ENCODE results near the gene COL26A1. TPM values are rescaled to one million over a fixed set of nuclear protein-coding genes. Genes with fewer than 3 reads are reported as not detected.
"Not testable (repeated sequence)": the region's sequence is repeated elsewhere in the genome, so short reads cannot be mapped to it uniquely, and the experiment has no call there.

COL26A1 gene
- total RNA-seq (2014; rRNA removed; shearing (Covaris generic); ENCODE audit: low replicate concordance), result 1.1 and 1.7 TPM in 2 replicates

DNA sequence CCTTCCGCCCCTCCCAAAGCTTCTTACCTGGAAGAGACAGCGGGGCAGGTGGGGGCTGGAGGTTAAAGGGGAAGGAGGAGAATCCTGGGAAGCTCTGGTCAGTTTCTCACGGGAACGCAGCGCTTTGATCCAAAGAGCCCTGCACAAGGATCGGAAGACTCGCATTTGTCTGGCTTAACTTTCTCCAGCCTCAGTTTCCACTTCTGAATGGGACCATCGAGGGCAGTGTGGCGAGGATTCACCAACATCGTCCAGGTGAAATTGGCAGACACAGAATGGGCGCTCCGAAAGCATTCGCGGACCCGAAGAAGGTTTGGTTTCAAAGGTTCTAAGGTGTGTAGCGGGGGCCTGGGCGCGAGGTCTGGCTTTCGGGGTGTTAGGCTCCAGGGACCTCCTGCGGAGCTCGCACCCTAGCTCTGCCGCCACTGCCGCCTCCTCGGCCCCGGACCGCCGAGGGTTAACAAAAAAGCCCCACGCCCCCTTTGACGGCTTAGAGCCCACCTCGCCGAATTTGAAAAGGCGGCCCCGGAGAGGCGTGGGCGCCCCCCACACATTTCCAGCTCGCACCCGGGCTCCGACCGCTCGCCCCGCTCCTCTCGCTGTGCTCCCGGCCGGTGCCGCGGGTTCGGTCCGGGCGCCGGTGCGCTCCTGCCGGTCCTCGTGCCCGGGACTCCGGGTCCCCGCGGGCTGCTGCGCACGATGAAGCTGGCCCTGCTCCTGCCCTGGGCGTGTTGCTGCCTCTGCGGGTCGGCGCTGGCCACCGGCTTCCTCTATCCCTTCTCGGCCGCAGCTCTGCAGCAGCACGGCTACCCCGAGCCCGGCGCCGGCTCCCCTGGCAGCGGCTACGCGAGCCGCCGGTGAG is at the start of gene COL26A1:
Gene COL26A1 (plus strand): TSS at position 542 of the 862 bp plus-strand sequence. CDS start 158 bp downstream, at position 700.
- peak; percentile 8 for DNase-seq (ENCODE audit: low read depth)
- in situ Hi-C loops (cut with HindIII; ENCODE audit: low pct_unique_long_range_greater_than_20kb, low sequenced_read_pairs), result no loop called here

DNA sequence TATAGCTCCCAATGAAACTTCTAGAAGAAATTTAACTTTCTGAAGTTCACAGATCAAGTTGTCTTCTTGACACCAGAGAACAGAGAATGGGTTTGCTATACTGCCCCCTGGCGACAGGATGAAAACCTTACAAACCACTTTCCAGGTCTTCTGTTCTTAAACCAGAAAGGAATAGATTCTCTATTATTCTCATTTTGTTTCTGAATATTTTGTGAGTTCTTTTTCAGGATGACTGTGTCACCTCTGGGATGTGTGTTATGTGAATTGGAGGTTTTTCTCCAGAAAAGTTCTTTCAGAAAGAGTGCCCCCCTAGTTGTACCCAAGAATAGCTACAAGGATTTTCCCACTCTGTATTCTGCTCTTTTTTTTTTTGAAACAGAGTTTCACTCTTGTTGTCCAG is 47.3 kb upstream of the COL26A1 start:
- in situ Hi-C loops (cut with HindIII; ENCODE audit: low pct_unique_long_range_greater_than_20kb, low sequenced_read_pairs), result no loop called here
- DNase-seq (ENCODE audit: low read depth), result no peak

DNA sequence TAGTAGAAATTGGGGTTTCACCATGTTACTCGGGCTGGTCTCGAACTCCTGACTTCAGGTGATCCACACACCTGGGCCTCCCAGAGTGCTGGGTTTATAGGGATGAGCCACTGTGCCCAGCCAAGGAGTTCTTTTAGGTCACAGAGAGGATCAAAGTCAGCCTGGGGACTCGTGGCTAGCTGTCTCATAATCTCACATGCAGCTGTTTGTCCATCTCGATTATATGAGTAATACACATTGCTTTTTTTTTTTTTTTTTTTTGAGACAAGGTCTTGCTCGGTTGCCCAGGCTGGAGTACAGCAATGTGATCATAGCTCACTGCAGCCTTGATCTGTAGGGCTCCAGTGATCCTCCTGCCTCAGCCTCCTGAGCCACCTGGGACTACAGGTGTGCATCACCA is 43.3 kb upstream of the COL26A1 start:
- in situ Hi-C loops (cut with HindIII; ENCODE audit: low pct_unique_long_range_greater_than_20kb, low sequenced_read_pairs), result no loop called here
- peak; percentile 13 for DNase-seq (ENCODE audit: low read depth)

DNA sequence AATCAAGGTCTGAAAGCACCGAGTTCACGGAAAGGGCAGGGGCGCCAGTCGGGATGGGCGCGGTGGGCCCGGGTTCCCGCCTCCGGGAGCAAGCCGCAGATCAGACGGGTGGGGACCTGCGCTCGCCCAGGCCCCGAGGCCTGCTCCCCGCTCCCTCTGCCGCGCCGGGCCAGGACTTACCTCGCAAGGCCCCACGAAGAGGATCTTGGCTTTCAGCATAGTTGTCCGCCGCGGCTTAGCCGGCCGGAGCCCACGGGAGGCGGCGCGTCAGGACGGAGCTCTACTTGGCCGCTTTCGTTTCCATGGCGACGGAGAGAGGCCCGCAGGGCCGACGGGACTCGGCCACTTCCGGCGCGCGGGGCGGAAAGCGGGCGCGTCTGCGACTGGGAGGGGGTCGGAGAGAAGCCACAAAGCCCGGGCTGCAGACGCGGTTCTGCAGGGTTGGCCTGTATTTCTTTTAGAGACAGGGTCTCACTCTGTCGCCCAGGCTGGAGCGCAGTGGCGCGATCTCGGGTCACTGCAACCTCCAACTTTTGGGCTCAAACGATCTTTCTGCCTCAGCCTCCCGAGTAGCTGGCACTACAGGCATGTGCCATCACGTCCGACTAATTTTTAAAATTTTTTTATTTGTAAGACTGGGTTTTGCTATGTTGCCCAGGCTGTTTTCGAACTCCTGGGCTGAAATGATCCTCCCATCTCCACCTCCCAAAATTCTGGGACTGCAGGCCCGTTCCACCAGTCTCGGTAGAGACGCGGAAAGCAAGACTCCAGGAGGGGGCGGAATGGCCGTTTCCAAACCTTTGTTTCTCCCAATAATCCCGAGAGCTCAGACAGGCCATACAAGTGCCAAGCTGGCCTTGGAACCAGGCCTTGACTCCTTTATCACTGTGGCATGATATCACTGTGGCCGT is 40.9 kb upstream of the COL26A1 start, which contains the start of gene IFT22:
Gene IFT22 (minus strand): TSS at position 322 of the 911 bp plus-strand sequence. CDS start 103 bp downstream, at position 219.
- peak; percentile 84 for DNase-seq (ENCODE audit: low read depth)
- in situ Hi-C loops (cut with HindIII; ENCODE audit: low pct_unique_long_range_greater_than_20kb, low sequenced_read_pairs), result no loop called here

DNA sequence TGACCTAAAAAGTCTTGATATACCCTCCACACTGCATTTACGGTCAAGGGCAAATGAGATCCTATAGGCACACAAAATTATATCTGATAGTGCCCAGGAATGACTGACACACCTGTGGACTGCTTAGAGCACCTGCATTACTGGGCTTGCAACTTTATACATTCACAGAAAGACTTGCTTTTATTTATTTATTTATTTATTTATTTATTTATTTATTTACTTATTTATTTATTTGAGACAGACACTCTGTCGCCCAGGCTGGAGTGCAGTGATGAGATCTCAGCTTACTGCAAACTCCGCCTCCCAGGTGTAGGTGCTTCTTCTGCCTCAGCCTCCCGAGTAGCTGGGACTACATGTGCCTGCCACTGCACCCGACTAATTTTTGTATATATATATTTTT is 34.5 kb upstream of the COL26A1 start:
- in situ Hi-C loops (cut with HindIII; ENCODE audit: low pct_unique_long_range_greater_than_20kb, low sequenced_read_pairs), result no loop called here
- no peak for DNase-seq (ENCODE audit: low read depth)

DNA sequence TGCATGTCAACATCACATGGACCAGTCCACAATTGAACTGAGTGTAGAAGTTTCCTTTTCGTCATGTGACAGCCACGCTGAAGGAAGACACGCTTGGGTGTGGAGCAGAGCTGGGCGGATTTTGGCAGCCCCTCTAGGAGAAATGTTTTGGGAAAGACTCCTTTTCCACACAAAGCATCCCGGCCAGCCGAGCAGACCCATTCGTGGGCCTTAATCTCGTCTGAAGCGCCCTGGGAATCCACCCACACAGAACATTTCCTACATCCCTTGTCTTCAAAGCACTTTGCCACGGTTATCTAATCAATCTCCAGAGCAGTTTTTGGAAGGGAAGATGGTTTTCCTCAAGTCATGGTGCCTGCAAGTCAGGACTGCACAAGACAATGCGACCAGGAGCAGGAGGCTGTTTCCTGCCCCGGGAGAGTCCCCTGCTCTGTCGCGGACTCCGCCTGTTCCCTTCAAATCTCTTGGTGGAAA is 32.6 kb upstream of the COL26A1 start:
- DNase-seq (ENCODE audit: low read depth), result no peak
- in situ Hi-C loops (cut with HindIII; ENCODE audit: low pct_unique_long_range_greater_than_20kb, low sequenced_read_pairs), result no loop called here

DNA sequence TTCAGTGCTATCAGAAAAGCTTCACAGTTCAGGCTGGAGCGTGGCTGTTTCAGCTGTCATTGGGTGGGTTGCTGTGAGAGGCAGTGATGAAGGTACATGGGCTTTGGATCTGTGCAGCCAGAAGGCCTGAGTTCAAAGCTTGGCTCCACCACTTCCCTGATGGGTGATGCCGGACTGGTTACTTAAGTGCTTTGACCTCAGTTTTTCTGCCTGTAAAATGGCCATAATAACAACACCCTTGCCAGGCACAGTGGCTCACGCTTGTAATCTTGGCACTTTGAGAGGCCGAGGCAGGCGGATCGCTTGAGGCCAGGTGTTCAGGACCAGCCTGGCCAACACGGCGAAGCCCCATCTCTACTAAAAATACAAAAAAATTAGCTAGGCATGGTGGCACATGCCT is 30.6 kb upstream of the COL26A1 start:
- DNase-seq (ENCODE audit: low read depth), result no peak
- in situ Hi-C loops (cut with HindIII; ENCODE audit: low pct_unique_long_range_greater_than_20kb, low sequenced_read_pairs), result no loop called here

DNA sequence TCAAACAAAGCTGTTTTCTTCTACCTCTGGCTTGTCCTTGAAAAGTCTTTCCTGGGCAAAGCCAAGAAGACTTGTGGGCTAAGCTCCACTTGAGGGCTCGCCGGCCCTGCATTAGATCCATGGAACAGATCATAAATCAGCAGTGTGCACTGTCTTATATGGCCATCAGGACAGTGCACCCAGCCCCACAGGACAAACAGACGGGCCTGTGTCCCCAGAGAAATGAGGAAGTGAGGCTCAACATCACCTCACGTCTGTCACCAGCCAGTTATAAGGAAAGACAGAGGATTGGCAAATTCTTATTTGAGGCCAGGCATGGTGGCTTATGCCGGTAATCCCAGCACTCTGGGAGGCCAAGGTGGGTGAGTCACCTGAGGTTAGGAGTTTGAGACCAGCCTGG is 28.8 kb upstream of the COL26A1 start:
- in situ Hi-C loops (cut with HindIII; ENCODE audit: low pct_unique_long_range_greater_than_20kb, low sequenced_read_pairs), result no loop called here
- DNase-seq (ENCODE audit: low read depth), result no peak

DNA sequence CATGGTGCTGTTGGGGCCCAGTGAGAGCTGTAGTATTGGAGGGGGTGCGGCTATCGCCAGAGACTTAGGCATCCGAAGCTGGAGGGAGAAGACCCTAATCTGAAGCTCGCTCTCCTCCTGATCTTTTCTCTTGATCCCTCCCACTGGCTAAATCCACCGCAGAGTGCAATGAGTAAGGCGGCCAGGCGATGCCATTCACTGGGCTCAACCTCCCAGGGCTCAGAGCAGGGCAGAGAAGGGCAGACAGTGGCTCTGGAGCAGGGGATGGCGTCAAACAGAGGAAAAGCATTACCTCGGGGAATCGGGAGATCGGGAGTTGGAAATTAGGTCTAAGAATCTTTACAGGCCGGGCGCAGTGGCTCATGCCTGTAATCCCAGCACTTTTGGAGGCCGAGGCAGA is 22.3 kb upstream of the COL26A1 start:
- DNase-seq (ENCODE audit: low read depth), result no peak
- in situ Hi-C loops (cut with HindIII; ENCODE audit: low pct_unique_long_range_greater_than_20kb, low sequenced_read_pairs), result no loop called here

DNA sequence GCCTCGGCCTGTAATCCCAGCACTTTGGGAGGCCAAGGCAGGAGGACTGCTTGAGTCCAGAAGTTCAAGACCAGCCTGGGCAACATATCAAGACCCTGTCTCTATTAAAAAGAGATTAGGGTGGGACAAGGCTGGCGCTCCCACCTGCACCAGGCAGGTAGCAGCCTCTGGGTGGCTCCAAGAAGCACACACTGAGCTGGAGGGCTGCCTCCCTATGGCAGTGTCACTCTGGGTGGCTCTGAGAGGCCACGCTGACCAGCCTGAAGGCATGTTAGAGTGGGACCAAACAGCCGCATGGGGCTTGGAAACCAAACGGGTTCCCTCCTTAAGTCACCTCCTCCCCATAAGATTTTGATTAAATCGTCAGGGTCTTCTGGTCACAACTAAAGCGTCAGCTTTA is 19.8 kb upstream of the COL26A1 start:
- in situ Hi-C loops (cut with HindIII; ENCODE audit: low pct_unique_long_range_greater_than_20kb, low sequenced_read_pairs), result no loop called here
- DNase-seq (ENCODE audit: low read depth), result no peak

DNA sequence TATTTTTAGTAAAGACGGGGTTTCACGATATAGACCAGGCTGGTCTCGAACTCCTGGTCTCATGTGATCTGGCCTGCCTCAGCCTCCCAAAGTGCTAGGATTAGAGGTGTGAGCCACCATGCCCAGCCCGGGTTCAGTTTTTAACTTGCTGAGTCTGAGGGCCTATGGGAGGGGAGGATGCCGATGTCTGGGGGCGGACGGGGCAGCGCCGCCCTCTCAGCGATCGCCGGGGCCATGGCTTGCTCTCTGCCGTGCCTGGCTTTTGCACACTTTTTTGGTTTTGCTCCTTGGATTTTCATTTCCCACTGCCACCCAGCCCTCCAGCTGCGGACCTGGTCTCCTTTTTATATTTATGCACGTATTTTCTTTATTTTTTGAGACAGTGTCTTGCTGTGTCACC is 15.2 kb upstream of the COL26A1 start:
- in situ Hi-C loops (cut with HindIII; ENCODE audit: low pct_unique_long_range_greater_than_20kb, low sequenced_read_pairs), result no loop called here
- no peak for DNase-seq (ENCODE audit: low read depth)

DNA sequence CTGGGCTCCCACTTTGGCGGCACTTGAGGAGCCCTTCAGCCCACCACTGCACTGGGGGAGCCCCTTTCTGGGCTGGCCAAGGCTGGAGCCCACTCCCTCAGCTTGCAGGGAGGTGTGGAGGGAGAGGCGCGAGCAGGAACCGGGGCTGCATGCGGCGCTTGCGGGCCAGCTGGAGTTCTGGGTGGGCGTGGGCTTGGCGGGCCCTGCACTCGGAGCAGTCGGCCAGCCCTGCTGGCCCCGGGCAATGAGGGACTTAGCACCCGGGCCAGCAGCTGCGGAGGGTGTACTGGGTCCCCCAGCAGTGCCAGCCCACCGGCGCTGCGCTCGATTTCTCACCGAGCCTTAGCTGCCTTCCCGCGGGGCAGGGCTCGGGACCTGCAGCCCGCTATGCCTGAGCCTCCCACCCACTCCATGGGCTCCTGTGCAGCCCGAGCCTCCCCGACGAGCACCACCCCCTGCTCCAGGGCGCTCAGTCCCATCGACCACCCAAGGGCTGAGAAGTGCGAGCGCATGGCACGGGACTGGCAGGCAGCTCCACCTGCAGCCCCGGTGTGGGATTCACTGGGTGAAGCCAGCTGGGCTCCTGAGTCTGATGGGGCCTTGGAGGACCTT is 14.1 kb upstream of the COL26A1 start:
- in situ Hi-C loops (cut with HindIII; ENCODE audit: low pct_unique_long_range_greater_than_20kb, low sequenced_read_pairs); DNase-seq (ENCODE audit: low read depth): not testable (repeated sequence)

DNA sequence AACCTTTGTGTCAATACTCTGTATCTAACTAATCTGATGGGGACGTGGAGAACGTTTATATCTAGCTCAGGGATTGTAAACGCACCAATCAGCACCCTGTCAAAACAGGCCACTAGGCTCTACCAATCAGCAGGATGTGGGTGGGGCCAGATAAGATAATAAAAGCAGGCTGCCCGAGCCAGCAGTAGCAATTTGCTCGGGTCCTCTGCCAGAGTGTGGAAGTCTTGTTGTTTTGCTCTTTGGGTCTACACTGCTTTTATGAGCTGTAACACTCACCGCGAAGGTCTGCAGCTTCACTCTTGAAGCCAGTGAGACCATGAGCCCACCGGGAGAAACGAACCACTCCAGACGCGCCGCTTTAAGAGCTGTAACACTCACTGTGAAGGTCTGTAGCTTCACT is 13.4 kb upstream of the COL26A1 start:
- DNase-seq (ENCODE audit: low read depth); in situ Hi-C loops (cut with HindIII; ENCODE audit: low pct_unique_long_range_greater_than_20kb, low sequenced_read_pairs): not testable (repeated sequence)

DNA sequence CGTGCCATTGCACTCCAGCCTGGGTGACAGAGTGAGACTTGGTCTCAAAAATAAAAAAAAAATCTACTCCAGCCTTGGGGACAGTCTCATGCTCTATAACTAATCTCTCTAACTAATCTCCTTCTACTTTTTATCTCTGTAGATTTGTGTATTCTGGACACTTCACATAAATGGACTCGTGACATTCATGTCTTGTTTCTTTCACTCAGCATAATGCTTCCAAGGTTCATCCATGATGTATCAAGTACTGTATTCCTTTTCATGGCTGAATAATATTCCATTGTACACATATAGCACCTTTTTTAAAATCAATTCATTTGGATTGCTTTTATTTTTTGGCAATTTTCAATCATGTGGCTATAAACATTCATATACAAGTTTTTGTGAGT is 9.8 kb upstream of the COL26A1 start:
- no peak for DNase-seq (ENCODE audit: low read depth)
- in situ Hi-C loops (cut with HindIII; ENCODE audit: low pct_unique_long_range_greater_than_20kb, low sequenced_read_pairs), result no loop called here

DNA sequence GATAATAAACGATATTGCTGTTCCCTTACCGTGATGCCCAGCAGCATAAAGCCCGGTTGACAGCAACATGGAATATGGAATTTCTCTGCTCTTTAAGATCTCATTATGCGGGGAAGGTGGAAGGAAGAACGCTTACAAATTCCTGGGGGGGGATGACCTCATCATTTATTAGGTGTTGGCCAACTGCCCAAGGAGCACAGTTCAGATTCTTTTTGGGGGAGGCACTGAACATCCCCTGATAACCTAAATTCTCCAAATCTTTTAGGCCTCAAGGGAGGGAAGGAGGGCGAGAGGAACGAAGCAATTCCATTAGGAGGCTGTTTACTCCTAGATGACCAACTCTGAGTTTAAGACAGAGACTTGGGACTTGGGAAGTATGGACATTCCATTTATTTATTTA is 5.2 kb upstream of the COL26A1 start:
- DNase-seq (ENCODE audit: low read depth), result no peak

DNA sequence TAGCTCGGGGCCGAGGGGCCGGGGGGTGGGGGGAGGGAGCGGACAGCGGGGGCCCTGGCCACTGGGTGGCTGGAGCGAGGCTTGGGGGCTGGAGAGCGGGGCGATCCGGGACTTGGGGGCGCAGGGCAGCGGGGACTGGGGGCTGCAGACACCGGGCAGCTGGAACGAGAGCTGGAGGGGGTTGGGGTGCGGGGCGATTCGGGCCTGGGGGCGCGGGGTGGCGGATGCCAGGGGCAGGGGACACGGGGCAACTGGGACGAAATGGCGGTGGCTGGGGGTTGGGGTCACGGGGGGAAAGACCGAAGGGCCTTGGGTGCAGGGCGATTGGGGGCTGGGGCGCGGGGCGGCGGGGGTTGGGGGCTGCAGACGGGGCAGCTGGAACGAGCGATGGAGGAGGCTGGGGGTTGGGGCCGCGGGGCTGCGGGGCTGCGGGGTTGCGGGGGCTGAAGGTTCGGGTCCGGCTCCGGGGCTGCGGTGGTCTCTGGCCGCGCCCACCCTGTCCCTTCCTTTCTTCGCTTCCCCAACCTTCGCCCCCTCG is 590 bp downstream of the COL26A1 start:
- DNase-seq (ENCODE audit: low read depth), result no peak
- in situ Hi-C loops (cut with HindIII; ENCODE audit: low pct_unique_long_range_greater_than_20kb, low sequenced_read_pairs), result no loop called here

More for the DNA sequence above, 5.2 kb upstream of the COL26A1 start:
- in situ Hi-C loops (cut with HindIII; ENCODE audit: low pct_unique_long_range_greater_than_20kb, low sequenced_read_pairs), result no loop called here

DNA sequence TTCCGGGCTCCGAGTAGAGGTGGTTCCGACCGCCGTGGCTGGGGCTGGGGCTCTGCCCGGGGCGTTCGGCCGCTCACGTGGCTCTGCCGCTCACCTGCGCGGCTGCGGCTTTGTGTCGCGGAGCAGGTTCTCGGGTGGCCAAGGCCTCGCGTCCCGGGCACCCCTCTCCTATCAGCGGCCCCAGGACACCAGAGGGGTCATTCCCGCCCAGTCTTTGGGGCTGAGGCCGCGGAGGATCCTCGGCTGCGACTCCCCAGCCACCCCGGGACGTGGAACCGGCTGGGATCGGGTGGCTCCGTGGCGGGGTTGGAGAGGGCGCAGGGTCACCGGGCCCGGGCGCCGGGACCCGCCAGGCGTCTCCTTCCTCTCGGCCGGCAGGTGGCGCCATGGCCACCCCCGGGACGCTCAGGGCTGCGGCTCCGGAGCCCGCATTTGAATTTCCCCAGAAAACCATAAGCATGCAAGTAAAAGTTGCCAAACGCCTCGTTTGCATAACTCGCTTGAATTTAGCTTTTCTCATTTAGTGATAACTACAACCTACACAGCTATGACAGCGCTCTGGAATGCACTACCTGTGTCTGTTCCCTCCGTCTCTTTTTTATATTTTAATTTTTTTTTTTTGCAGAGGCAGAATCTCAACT is 1.2 kb downstream of the COL26A1 start:
- DNase-seq (ENCODE audit: low read depth), result peak; percentile 58
- in situ Hi-C loops (cut with HindIII; ENCODE audit: low pct_unique_long_range_greater_than_20kb, low sequenced_read_pairs), result no loop called here

DNA sequence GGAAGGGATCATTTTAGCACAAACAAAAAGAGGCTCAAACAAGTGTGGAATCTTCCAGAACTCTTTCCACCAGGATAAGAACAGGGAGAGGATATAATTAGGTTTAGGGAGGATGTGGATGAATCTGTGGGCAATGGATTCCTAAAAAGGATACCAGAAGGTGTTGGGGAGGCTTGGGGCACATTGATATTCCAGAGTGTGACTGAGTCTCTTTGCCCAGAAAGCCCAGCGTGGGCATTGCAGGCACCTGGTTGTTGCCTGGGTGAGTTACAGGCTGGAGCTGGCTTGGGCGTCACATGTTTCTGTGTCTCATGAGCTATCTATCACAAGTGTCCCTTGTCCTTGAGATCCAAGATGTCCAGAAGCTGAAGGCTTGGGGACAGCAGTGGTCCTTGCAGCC is 3.3 kb downstream of the COL26A1 start:
- in situ Hi-C loops (cut with HindIII; ENCODE audit: low pct_unique_long_range_greater_than_20kb, low sequenced_read_pairs), result no loop called here

More for the DNA sequence above, 3.3 kb downstream of the COL26A1 start:
- DNase-seq (ENCODE audit: low read depth), result no peak

All from Caki2 (cell line).